ENCODE data around the gene TRIM2.

TRIM2 gene

DNA sequence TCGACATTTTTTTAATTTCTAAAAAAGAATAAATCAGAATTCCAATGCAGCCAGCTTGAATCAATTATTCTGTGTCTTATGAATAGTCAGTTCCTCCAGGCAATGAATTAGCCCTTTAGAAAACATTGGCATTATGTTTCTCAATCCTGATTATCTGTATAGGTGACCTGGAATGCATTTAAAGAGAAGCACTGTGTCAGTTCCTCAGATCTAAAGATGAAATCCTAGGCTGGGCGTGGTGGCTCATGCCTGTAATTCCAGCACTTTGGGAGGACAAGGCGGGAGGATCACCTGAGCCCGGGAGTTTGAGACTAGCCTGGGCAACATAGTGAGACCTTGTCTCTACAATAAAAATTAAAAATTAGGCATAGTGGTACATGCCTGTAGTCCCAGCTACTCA is 183.7 kb downstream of the TRIM2 start:
- DNase-seq: no peak

All from CD4-positive, alpha-beta T cell treated with Interleukin-10 for 1 hour (primary cell).